ENCODE data around the gene LRCH4.

- no peak for TF ChIP-seq CTCF (conservative IDR thresholded peaks at IDR 0.05 in 1 of 2, IDR thresholded peaks at IDR 0.05 in 1 of 2; ENCODE audit: extremely low read depth in 1 of 2, insufficient read depth in 1 of 2, low read depth in 1 of 2, low read length in 2 of 2)
- TF ChIP-seq EZH2 (IDR thresholded peaks at IDR 0.05; ENCODE audit: borderline replicate concordance, low read length), result no peak
These were observed 517 bp upstream of the LRCH4 start, which contains the start of gene FBXO24 for GRCh38 chr7:100586266-100587025.

All from mammary epithelial cell (primary cell).